ENCODE measurements around the gene HORMAD2. TPM values are rescaled to one million over a fixed set of nuclear protein-coding genes. Genes with fewer than 3 reads are reported as not detected.
A peak's percentile ranks its signal among the peaks of the same experiment; 100 is the strongest.

The HORMAD2 gene
- total RNA-seq, 1 donor from 2014 or later: not detected

DNA sequence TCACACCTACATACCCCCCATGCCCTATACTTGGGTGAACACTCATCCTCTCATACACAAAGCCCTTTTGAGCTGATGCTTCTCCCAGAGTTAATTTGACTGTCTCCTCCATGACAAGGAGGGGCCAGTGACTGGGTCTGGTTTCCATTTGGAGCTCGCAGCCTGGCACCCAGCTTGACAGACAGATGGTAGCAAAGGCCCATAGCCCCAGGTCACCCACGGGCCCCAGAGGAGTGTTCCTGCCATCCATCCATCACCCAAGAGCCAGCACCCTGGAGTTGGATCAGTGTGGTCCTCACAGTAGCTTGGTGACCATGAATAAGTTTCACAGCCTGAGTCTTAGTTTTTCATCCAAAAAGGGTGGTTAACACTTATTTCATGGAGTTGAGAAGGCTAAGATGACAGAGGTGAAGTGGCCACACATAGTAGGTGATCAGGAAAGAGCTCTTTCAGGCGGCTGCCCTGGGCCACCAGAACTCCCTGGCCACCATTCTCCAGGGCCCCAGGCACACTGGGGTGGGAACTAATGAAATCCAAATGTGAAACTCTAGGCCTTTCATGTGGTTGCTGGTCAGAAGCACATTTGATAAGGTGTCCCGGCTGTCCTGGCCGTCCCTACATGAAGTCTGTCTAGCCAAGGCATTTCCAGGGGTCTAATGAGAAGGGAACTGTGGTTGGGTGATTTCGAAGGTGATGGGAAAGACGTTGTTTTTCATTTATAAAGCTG is 123.9 kb downstream of the HORMAD2 start:
- TF ChIP-seq, protein P1, sequence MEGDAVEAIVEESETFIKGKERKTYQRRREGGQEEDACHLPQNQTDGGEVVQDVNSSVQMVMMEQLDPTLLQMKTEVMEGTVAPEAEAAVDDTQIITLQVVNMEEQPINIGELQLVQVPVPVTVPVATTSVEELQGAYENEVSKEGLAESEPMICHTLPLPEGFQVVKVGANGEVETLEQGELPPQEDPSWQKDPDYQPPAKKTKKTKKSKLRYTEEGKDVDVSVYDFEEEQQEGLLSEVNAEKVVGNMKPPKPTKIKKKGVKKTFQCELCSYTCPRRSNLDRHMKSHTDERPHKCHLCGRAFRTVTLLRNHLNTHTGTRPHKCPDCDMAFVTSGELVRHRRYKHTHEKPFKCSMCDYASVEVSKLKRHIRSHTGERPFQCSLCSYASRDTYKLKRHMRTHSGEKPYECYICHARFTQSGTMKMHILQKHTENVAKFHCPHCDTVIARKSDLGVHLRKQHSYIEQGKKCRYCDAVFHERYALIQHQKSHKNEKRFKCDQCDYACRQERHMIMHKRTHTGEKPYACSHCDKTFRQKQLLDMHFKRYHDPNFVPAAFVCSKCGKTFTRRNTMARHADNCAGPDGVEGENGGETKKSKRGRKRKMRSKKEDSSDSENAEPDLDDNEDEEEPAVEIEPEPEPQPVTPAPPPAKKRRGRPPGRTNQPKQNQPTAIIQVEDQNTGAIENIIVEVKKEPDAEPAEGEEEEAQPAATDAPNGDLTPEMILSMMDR (conservative IDR thresholded peaks at IDR 0.05): no peak
- Mint-ChIP-seq H3K9me3 (peaks cover 3% of the 10 kb centered on the region), H3K27me3 (ENCODE audit: low read depth) (peaks cover 10% of the 10 kb centered on the region), H3K4me3 (no peak overlapping the region), H3K27ac (ENCODE audit: unreplicated experiment) (no peak overlapping the region), H3K36me3 (ENCODE audit: low read depth) (no peaks in the 10 kb centered on the region), H3K4me1 (peaks cover 30% of the 10 kb centered on the region)
- no peak for DNase-seq (ENCODE audit: low read depth, low spot score)

DNA sequence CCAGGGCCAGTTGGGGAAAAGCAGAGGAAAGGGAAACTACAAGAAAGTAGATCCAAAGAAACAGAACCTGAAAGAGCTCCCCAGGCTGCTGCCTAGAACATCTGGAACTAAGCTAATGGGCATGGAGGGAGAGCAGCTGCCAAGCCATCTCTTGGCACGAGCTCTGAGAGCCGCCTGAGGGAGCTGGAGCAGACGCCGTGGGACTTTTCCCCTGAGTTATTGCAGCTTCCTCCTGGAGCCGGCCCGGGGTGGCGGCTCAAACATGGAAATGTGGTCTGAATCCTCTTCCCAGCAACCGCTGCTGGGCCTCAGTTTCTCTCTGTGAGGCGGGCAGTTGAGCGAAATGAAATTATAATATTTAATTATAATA is 124.5 kb downstream of the HORMAD2 start:
- DNase-seq (ENCODE audit: low read depth, low spot score): no peak
- Mint-ChIP-seq H3K4me3 (no peak overlapping the region), H3K27me3 (ENCODE audit: low read depth) (peaks cover 10% of the 10 kb centered on the region), H3K27ac (ENCODE audit: unreplicated experiment) (no peak overlapping the region), H3K4me1 (peaks cover 32% of the 10 kb centered on the region), H3K36me3 (ENCODE audit: low read depth) (no peaks in the 10 kb centered on the region), H3K9me3 (peaks cover 3% of the 10 kb centered on the region)
- TF ChIP-seq, protein P1 (conservative IDR thresholded peaks at IDR 0.05): no peak

DNA sequence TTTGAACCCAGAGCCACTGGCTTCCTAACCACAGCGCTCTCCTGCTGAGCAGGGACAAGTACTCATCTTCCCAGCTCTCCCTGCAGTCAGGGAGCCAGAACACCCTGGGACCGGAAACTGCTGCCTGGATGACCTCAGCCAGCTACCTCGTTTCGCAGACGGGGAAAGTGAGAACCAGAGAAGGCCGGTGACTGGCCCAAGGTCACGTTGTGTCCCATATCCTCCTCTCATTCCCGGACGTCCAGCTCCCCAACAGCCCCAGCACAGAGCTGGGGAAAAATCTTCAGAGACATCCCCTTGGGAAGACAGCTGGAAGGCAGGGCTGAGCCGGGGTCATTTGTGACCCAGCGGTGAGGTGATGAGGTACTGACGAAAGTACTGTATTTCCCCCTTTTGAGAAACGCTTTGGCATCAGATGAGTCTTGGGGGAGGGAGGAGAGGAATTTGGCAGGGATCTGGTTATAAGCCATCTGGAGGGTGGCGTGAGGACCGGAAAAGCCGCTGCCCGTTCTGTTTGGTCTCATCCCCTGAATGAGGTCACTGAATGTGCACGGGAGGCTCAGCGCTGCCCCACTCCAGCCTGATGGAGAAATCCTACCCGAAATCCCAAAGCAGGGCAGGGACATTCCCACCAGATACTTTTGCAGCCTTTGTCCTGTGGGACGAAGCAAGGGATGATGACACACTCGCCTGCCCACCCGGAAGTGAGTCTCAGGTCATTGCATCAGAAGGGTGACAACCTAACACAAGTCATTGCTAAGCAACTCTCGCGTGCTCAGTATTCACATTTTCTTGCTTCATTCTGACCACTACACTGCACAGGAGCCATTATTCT is 125.2 kb downstream of the HORMAD2 start:
- Mint-ChIP-seq H3K36me3 (ENCODE audit: low read depth) (no peaks in the 10 kb centered on the region), H3K27ac (ENCODE audit: unreplicated experiment) (peak overlapping the region; percentile 24), H3K4me3 (no peak overlapping the region), H3K27me3 (ENCODE audit: low read depth) (peaks cover 15% of the 10 kb centered on the region), H3K4me1 (peaks cover 39% of the 10 kb centered on the region), H3K9me3 (peaks cover 3% of the 10 kb centered on the region)
- TF ChIP-seq, protein P1 (conservative IDR thresholded peaks at IDR 0.05): no peak
- DNase-seq (ENCODE audit: low read depth, low spot score): no peak

DNA sequence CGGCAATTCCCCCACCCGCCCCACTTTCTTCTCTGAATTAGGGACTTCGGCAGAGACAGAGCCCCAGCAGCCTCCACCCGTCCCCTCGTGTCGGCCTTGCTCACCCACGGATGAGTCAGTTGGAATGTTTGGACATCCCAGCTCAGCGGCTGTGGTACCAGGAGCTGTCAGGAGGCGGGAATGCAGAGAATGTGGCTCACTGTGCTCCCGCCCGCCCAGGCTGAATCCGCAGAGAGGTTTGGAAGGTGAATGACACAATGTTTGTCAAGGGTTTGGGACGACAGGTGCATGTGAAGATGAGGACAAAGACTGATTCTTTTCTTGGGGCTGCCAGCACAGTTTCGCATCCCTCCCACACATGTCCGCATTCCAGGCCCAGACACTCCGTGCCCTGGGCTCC is 126.7 kb downstream of the HORMAD2 start:
- Mint-ChIP-seq H3K4me3 (no peak overlapping the region), H3K27ac (ENCODE audit: unreplicated experiment) (peak overlapping the region; percentile 50), H3K36me3 (ENCODE audit: low read depth) (no peaks in the 10 kb centered on the region), H3K9me3 (no peaks in the 10 kb centered on the region), H3K4me1 (peaks cover 48% of the 10 kb centered on the region), H3K27me3 (ENCODE audit: low read depth) (peaks cover 24% of the 10 kb centered on the region)
- TF ChIP-seq, protein P1 (conservative IDR thresholded peaks at IDR 0.05): no peak
- no peak for DNase-seq (ENCODE audit: low read depth, low spot score)

GRCh38 chr22:30208631-30209603 is 128.7 kb downstream of the HORMAD2 start:
- H3K27ac Mint-ChIP-seq (ENCODE audit: unreplicated experiment): peak overlapping the region; percentile 72
- H3K27me3 Mint-ChIP-seq (ENCODE audit: low read depth): peaks cover 24% of the 10 kb centered on the region
- no peaks in the 10 kb centered on the region for H3K36me3 Mint-ChIP-seq (ENCODE audit: low read depth)
- H3K4me3 Mint-ChIP-seq: no peak overlapping the region
- no peak for DNase-seq (ENCODE audit: low read depth, low spot score)
- H3K4me1 Mint-ChIP-seq: peaks cover 53% of the 10 kb centered on the region
- no peaks in the 10 kb centered on the region for H3K9me3 Mint-ChIP-seq
- TF ChIP-seq, protein P1 (conservative IDR thresholded peaks at IDR 0.05): no peak

Data from neural crest cell (in vitro differentiated cells).